ENCODE data around the gene ADNP. TPM values are rescaled to one million over a fixed set of nuclear protein-coding genes. Genes with fewer than 3 reads are reported as not detected.

Gene ADNP
- total and polyA plus RNA-seq, 2 of the 4 experiments (the other 2 are of a cell fraction): 23.3 to 24.8 TPM

- no peak for DNase-seq
- in situ Hi-C loops (cut with MboI; ENCODE audit: low sequenced_read_pairs): no loop called here
Measured at GRCh38 chr20:50876816-50877215, 54.4 kb downstream of the ADNP start.

More at GRCh38 chr20:50876816-50877215, 54.4 kb downstream of the ADNP start:
- Histone ChIP-seq H3K18ac (ENCODE audit: low read depth, low read length) (no peak overlapping the region), H2BK20ac (ENCODE audit: low read depth, low read length) (no peak overlapping the region), H4K8ac (ENCODE audit: low read depth in 2 of 2, low read length in 2 of 2) (no peak overlapping the region), H3K36me3 (ENCODE audit: control insufficient read depth, insufficient read depth, low read length) (peaks cover 13% of the 10 kb centered on the region), H3K4me1 (ENCODE audit: control insufficient read depth, insufficient read depth, low read length) (no peaks in the 10 kb centered on the region), H3K4me3 (ENCODE audit: insufficient read depth, low read depth, low read length) (no peak overlapping the region), H3K9ac (ENCODE audit: low read depth, low read length) (no peak overlapping the region), H2AFZ (replicated peaks; ENCODE audit: low read length, poor library complexity) (no peak overlapping the region), H3K14ac (replicated peaks; ENCODE audit: low read depth, low read length) (no peak overlapping the region), H2AK5ac (ENCODE audit: low read depth, low read length) (no peak overlapping the region), H3K9me1 (ENCODE audit: insufficient read depth, low read length) (peaks cover 4% of the 10 kb centered on the region), H3K27ac (ENCODE audit: insufficient read depth, low read length) (no peak overlapping the region), H4K91ac (ENCODE audit: insufficient read depth, low read depth, low read length) (no peak overlapping the region), H3K27me3 (ENCODE audit: control insufficient read depth, insufficient read depth, low read length) (no peaks in the 10 kb centered on the region), H3K23ac (ENCODE audit: low read depth, low read length) (no peak overlapping the region), H2AK9ac (replicated peaks; ENCODE audit: low read depth, low read length, poor library complexity) (no peak overlapping the region), H2BK5ac (ENCODE audit: low read depth, low read length, poor library complexity, severe bottlenecking) (no peak overlapping the region), H3K79me1 (ENCODE audit: low read depth in 1 of 2, low read length in 2 of 2) (no peaks in the 10 kb centered on the region), H3K56ac (ENCODE audit: extremely low read depth, insufficient read depth, low read length) (no peak overlapping the region), H3K4me2 (ENCODE audit: low read depth, low read length) (no peak overlapping the region), H4K20me1 (ENCODE audit: insufficient read depth, low read length) (no peaks in the 10 kb centered on the region), H2BK15ac (ENCODE audit: low read depth, low read length) (no peak overlapping the region), H3K9me3 (ENCODE audit: control insufficient read depth, insufficient read depth, low read length) (no peaks in the 10 kb centered on the region), H2BK120ac (ENCODE audit: low read depth, low read length) (no peak overlapping the region), H3K4ac (ENCODE audit: low read depth, low read length) (no peak overlapping the region), H4K5ac (ENCODE audit: low read depth, low read length) (no peak overlapping the region)
- no TSS peak for BruUV-seq (replicated peaks)
- ChIA-PET POLR2A (ENCODE audit: unreplicated experiment) (no interaction called here), CTCF (no interaction called here)
- intact Hi-C loops (cut with micrococcal nuclease) (no loop called here), dilution Hi-C loops (cut with HindIII; ENCODE audit: low sequenced_read_pairs, unreplicated experiment) (no loop called here)
- ATAC-seq (ENCODE audit: low read depth): no peak
- no peak for TF ChIP-seq MAZ (IDR thresholded peaks at IDR 0.05; ENCODE audit: borderline replicate concordance, low read depth, low read length)
- TF ChIP-seq POLR2A (IDR thresholded peaks at IDR 0.05; ENCODE audit: low read depth, low read length): no peak
- no peak for TF ChIP-seq RFX5 (IDR thresholded peaks at IDR 0.05; ENCODE audit: low read depth, low read length)
- TF ChIP-seq CHD1 (IDR thresholded peaks at IDR 0.05; ENCODE audit: low read depth, low read length): no peak
- no peak for TF ChIP-seq NFE2L2 (IDR thresholded peaks at IDR 0.05; ENCODE audit: low read depth, low read length)
- TF ChIP-seq CEBPB (IDR thresholded peaks at IDR 0.05; ENCODE audit: low read depth, low read length): no peak
- no peak for TF ChIP-seq SMC3 (IDR thresholded peaks at IDR 0.05; ENCODE audit: low read depth, low read length)
- no peak for TF ChIP-seq RCOR1 (IDR thresholded peaks at IDR 0.05; ENCODE audit: insufficient replicate concordance, low read length)
- TF ChIP-seq MXI1 (IDR thresholded peaks at IDR 0.05; ENCODE audit: borderline replicate concordance, low read depth, low read length): no peak
- TF ChIP-seq MAFK (IDR thresholded peaks at IDR 0.05; ENCODE audit: low read depth, low read length): no peak
- TF ChIP-seq CTCF (conservative IDR thresholded peaks at IDR 0.05; ENCODE audit: low read depth, low read length): no peak
- TF ChIP-seq ELK1 (IDR thresholded peaks at IDR 0.05; ENCODE audit: borderline replicate concordance, low read depth, low read length): no peak
- no peak for TF ChIP-seq RAD21 (IDR thresholded peaks at IDR 0.05; ENCODE audit: low read length)
- TF ChIP-seq USF2 (IDR thresholded peaks at IDR 0.05; ENCODE audit: low read depth, low read length): no peak
- no peak for TF ChIP-seq FOS (IDR thresholded peaks at IDR 0.05; ENCODE audit: low read depth, low read length)
- TF ChIP-seq BHLHE40 (IDR thresholded peaks at IDR 0.05; ENCODE audit: low read depth, low read length): no peak
- WGBS, 2 experiments (ENCODE audit: extremely low coverage in 2 of 2, insufficient read length in 1 of 2): 82% methylated on average over 4 of the region's 7 CpGs; no CpG with 5 or more reads in 1 of the 2 experiments

Data from IMR-90 (cell line).